ENCODE measurements around the gene TUBB4B.
A peak's percentile ranks its signal among the peaks of the same experiment; 100 is the strongest.

TUBB4B gene

DNA sequence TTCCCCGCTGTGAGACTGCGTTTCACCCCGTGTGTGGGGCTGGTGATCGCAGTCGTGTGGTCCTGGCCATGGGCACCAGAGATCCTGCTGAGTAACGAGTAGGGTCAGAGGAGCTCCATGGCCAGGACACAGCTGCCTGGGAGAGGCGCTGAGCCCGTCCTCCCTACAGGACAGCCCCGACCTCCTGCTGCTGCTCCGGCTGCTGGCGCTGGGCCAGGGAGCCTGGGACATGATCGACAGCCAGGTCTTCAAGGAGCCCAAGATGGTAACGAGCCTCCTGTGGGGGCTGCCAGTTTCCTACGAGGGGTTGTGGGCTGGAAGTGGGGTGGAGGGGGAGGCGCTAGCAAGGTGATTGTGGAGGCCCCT, 25.1 kb downstream of the TUBB4B start:
- peaks cover 85% of the 10 kb centered on the region for H3K36me3 ChIP-seq (ENCODE audit: low read depth)
- no peaks in the 10 kb centered on the region for H3K4me1 ChIP-seq (ENCODE audit: insufficient read depth, poor library complexity, severe bottlenecking)
- H3K27ac ChIP-seq (ENCODE audit: poor library complexity, severe bottlenecking): no peak overlapping the region
- no peaks in the 10 kb centered on the region for H3K9me3 ChIP-seq (ENCODE audit: severe bottlenecking)
- no peak overlapping the region for H3K4me3 ChIP-seq (ENCODE audit: severe bottlenecking)
- DNase-seq (ENCODE audit: low spot score): peak; percentile 39
- H3K27me3 ChIP-seq (ENCODE audit: insufficient read depth, poor library complexity, severe bottlenecking): no peaks in the 10 kb centered on the region
- TF ChIP-seq, protein P1, sequence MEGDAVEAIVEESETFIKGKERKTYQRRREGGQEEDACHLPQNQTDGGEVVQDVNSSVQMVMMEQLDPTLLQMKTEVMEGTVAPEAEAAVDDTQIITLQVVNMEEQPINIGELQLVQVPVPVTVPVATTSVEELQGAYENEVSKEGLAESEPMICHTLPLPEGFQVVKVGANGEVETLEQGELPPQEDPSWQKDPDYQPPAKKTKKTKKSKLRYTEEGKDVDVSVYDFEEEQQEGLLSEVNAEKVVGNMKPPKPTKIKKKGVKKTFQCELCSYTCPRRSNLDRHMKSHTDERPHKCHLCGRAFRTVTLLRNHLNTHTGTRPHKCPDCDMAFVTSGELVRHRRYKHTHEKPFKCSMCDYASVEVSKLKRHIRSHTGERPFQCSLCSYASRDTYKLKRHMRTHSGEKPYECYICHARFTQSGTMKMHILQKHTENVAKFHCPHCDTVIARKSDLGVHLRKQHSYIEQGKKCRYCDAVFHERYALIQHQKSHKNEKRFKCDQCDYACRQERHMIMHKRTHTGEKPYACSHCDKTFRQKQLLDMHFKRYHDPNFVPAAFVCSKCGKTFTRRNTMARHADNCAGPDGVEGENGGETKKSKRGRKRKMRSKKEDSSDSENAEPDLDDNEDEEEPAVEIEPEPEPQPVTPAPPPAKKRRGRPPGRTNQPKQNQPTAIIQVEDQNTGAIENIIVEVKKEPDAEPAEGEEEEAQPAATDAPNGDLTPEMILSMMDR (IDR thresholded peaks at IDR 0.05; ENCODE audit: poor library complexity, severe bottlenecking): no peak
- ATAC-seq (ENCODE audit: low read depth): no peak

DNA sequence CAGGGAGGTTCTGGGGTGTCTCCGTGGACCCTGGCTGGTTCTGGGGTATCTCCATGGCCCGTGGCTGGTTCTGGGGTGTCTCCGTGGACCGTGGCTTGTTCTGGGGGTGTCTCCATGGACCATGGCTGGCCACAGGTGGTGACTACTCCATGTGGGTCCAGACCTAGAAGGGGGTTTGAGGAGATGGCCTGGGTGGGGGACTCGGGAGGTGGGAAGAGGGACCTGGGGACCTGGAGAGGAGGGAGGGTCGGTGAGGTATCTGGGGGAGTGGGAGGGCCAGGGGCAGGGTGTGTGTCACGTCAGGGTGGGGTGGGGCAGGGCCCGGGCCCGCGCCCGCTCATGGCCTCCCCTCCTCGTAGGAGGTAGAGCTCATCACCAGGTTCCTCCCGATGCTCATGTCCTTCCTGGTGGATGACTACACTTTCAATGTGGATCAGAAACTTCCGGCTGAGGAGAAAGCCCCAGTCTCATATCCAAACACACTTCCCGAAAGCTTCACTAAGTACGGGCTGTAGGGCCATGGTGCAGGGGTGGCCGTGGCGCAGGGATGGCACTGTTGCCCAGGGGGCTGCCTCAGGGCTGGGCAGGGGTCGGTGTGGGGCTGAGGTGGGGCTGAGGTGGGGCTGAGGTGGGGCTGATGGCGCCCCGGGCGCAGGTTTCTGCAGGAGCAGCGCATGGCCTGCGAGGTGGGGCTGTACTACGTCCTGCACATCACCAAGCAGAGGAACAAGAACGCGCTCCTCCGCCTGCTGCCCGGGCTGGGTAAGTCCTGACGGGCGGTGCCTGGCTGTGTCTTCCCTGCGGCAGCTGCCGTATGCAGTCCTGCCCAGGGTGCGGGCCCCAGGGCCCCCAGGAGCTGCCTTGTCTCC, 25.7 kb downstream of the TUBB4B start:
- peak; percentile 63 for DNase-seq (ENCODE audit: low spot score)
- Histone ChIP-seq H3K27ac (ENCODE audit: poor library complexity, severe bottlenecking) (no peak overlapping the region), H3K27me3 (ENCODE audit: insufficient read depth, poor library complexity, severe bottlenecking) (no peaks in the 10 kb centered on the region)

DNA sequence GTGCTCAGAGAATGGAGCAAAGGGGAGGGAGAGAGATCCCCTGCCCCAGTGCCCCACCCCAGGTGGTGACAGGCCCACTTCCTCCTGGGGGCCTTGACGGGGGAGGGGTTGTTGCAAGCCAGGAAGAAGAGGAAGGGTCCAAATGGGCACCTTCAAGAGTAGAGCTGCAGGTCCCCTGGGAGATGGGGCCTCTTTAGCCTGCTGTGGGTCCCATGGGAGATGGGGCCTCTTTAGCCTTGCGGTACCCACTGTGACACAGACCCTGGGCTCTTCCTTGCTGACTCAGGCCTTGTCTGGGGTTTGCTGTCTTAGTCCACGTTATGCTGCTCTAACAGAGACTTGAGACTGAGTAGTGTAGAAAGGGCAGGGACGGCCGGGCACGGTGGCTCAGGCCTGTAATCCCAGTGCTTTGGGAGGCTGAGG, 26.9 kb downstream of the TUBB4B start:
- TF ChIP-seq, protein P1 (IDR thresholded peaks at IDR 0.05; ENCODE audit: poor library complexity, severe bottlenecking): no peak
- DNase-seq (ENCODE audit: low spot score): peak; percentile 44
- Histone ChIP-seq H3K27ac (ENCODE audit: poor library complexity, severe bottlenecking) (no peak overlapping the region), H3K9me3 (ENCODE audit: severe bottlenecking) (no peaks in the 10 kb centered on the region), H3K27me3 (ENCODE audit: insufficient read depth, poor library complexity, severe bottlenecking) (no peaks in the 10 kb centered on the region), H3K36me3 (ENCODE audit: low read depth) (peaks cover 83% of the 10 kb centered on the region), H3K4me3 (ENCODE audit: severe bottlenecking) (no peak overlapping the region), H3K4me1 (ENCODE audit: insufficient read depth, poor library complexity, severe bottlenecking) (no peaks in the 10 kb centered on the region)
- ATAC-seq (ENCODE audit: low read depth): no peak

More for the DNA sequence above, 25.7 kb downstream of the TUBB4B start:
- ATAC-seq (ENCODE audit: low read depth): no peak
- peaks cover 83% of the 10 kb centered on the region for H3K36me3 ChIP-seq (ENCODE audit: low read depth)
- H3K4me1 ChIP-seq (ENCODE audit: insufficient read depth, poor library complexity, severe bottlenecking): no peaks in the 10 kb centered on the region
- TF ChIP-seq, protein P1 (IDR thresholded peaks at IDR 0.05; ENCODE audit: poor library complexity, severe bottlenecking): no peak
- H3K9me3 ChIP-seq (ENCODE audit: severe bottlenecking): no peaks in the 10 kb centered on the region
- no peak overlapping the region for H3K4me3 ChIP-seq (ENCODE audit: severe bottlenecking)

DNA sequence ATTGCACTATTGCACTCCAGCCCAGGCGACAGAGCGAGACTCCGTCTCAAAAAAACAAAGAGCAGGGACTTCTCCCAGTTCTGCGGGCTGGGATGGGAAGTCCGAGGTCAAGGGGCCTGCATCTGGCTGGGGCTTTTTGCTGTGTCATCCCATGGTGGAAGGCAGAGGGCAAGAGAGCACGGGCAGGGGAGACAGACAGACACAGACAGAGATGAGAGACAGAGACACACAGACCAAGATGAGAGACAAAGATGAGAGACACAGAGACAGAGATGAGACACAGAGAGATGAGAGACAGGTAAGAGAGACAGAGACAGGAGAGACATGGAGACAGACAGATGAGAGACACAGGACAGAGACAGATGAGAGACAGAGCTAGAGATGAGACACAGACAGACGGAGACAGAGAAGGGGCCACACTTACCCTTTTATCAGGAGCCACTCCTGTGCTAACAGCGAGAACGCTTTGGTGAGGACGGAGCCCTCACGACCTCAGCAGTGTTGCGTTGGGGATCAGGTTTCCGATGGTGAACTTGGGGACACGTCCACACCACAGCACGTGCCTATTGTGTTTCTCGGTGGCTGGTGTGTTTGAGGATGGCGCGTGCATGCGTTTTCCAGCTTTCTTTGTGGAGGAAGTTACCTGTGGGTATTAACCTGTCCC, 27.6 kb downstream of the TUBB4B start:
- Histone ChIP-seq H3K4me3 (ENCODE audit: severe bottlenecking) (no peak overlapping the region), H3K36me3 (ENCODE audit: low read depth) (peaks cover 81% of the 10 kb centered on the region), H3K27me3 (ENCODE audit: insufficient read depth, poor library complexity, severe bottlenecking) (no peaks in the 10 kb centered on the region), H3K9me3 (ENCODE audit: severe bottlenecking) (no peaks in the 10 kb centered on the region), H3K4me1 (ENCODE audit: insufficient read depth, poor library complexity, severe bottlenecking) (peaks cover under 1% of the 10 kb centered on the region), H3K27ac (ENCODE audit: poor library complexity, severe bottlenecking) (peak overlapping the region; percentile 2)
- TF ChIP-seq, protein P1 (IDR thresholded peaks at IDR 0.05; ENCODE audit: poor library complexity, severe bottlenecking): no peak
- DNase-seq (ENCODE audit: low spot score) (no peak), ATAC-seq (ENCODE audit: low read depth) (no peak)
